PFSK-1 (cell line): Measurements from ENCODE around the gene CYTIP.

Experiments used
- POLR2AphosphoS5 ChIP-seq: IDR thresholded peaks from 2 replicates; pipeline ENCODE4 v1.6.1; 2012; ENCODE audit warnings: low read depth, mild to moderate bottlenecking, control low read depth, low read length, moderate library complexity
- TAF1 ChIP-seq: IDR thresholded peaks from 2 replicates; pipeline ENCODE4 v1.6.1; 2012; ENCODE audit warnings: low read length, control low read depth, borderline replicate concordance; ENCODE audit not compliant: insufficient read depth
- TF ChIP-seq, protein P1 (sequence below), 2 experiments: IDR thresholded peaks; 2 replicates each; pipeline versions ENCODE4 v1.6.1 to v1.8.0; 2011 to 2012; ENCODE audit warnings: low read depth in 2 of 2, low read length in 2 of 2, control low read depth in 1 of 2, inconsistent platforms in 1 of 2, mild to moderate bottlenecking in 1 of 2, moderate library complexity in 1 of 2; ENCODE audit not compliant: insufficient read depth in 1 of 2

DNA sequence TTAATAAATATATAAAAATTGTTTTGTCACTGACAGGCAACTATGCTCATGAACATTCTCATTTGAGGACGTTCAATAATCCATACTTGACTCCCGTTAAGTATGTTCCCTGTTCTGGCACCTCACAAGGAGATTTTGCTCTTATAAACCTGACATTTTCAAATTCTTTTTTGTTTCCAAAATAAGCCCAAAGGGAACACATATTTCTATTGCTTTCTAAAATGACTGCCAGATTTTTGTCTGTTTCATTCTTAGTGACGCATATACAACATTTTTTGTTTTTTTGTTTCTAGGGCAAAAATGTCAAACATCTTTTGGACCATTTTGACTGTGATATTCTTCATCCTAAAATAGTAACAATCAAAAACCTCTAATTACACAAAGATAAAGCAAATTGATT is 50.5 kb downstream of the CYTIP start:
- TF ChIP-seq, protein P1, sequence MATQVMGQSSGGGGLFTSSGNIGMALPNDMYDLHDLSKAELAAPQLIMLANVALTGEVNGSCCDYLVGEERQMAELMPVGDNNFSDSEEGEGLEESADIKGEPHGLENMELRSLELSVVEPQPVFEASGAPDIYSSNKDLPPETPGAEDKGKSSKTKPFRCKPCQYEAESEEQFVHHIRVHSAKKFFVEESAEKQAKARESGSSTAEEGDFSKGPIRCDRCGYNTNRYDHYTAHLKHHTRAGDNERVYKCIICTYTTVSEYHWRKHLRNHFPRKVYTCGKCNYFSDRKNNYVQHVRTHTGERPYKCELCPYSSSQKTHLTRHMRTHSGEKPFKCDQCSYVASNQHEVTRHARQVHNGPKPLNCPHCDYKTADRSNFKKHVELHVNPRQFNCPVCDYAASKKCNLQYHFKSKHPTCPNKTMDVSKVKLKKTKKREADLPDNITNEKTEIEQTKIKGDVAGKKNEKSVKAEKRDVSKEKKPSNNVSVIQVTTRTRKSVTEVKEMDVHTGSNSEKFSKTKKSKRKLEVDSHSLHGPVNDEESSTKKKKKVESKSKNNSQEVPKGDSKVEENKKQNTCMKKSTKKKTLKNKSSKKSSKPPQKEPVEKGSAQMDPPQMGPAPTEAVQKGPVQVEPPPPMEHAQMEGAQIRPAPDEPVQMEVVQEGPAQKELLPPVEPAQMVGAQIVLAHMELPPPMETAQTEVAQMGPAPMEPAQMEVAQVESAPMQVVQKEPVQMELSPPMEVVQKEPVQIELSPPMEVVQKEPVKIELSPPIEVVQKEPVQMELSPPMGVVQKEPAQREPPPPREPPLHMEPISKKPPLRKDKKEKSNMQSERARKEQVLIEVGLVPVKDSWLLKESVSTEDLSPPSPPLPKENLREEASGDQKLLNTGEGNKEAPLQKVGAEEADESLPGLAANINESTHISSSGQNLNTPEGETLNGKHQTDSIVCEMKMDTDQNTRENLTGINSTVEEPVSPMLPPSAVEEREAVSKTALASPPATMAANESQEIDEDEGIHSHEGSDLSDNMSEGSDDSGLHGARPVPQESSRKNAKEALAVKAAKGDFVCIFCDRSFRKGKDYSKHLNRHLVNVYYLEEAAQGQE (IDR thresholded peaks at IDR 0.05; ENCODE audit: insufficient read depth in 1 of 2, low read depth in 2 of 2, low read length in 2 of 2) = no peak
- TF ChIP-seq TAF1 (no peak), POLR2AphosphoS5 (no peak)
